A673 (cell line): Measurements from ENCODE around the gene RASA3.

ENCODE experiments used
- EZH2 ChIP-seq: fragments of 200-600 bp; sonication (generic); IDR thresholded peaks from 2 replicates; pipeline ENCODE4 v1.6.1; 2017; ENCODE audit warnings: borderline replicate concordance, low read depth, mild to moderate bottlenecking, mixed read lengths, antibody characterized with exemption, low read length; ENCODE audit not compliant: poor library complexity, severe bottlenecking
- TF ChIP-seq, protein P1 (sequence below): fragments of 300-800, 200-600 bp; sonication (generic); conservative IDR thresholded peaks from 2 replicates; pipeline ENCODE4 v1.5.1; 2017; ENCODE audit warnings: low read depth, mild to moderate bottlenecking, antibody characterized with exemption, low read length, moderate library complexity, mixed read lengths

DNA sequence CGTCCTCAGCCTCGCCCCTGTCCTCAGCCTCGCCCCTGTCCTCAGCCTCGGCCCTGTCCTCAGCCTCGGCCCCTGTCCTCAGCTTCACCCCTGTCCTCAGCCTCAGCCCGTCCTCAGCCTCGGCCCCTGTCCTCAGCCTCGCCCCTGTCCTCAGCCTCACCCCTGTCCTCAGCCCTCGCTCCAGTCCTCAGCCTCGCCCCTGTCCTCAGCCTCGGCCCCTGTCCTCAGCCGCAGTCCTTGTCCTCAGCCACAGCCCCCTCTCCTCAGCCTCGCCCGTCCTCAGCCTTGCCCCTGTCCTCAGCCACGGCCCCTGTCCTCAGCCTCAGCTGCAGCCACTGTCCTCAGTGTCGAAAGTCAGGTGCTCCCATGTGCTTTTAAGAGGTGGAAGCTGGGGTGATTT lies 169.0 kb downstream of the RASA3 start:
- TF ChIP-seq, protein P1, sequence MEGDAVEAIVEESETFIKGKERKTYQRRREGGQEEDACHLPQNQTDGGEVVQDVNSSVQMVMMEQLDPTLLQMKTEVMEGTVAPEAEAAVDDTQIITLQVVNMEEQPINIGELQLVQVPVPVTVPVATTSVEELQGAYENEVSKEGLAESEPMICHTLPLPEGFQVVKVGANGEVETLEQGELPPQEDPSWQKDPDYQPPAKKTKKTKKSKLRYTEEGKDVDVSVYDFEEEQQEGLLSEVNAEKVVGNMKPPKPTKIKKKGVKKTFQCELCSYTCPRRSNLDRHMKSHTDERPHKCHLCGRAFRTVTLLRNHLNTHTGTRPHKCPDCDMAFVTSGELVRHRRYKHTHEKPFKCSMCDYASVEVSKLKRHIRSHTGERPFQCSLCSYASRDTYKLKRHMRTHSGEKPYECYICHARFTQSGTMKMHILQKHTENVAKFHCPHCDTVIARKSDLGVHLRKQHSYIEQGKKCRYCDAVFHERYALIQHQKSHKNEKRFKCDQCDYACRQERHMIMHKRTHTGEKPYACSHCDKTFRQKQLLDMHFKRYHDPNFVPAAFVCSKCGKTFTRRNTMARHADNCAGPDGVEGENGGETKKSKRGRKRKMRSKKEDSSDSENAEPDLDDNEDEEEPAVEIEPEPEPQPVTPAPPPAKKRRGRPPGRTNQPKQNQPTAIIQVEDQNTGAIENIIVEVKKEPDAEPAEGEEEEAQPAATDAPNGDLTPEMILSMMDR: no peak
- TF ChIP-seq EZH2: no peak
